ENCODE measurements around the gene FLCN.

GRCh38 chr17:17225901-17226300 lies 11.1 kb downstream of the FLCN start:
- TF ChIP-seq CTCF (IDR thresholded peaks at IDR 0.05; ENCODE audit: insufficient read depth, low read length) (no peak), POLR2AphosphoS5 (IDR thresholded peaks at IDR 0.05; ENCODE audit: low read depth) (no peak), GABPA (IDR thresholded peaks at IDR 0.05; ENCODE audit: low read depth) (no peak)
